ENCODE data around the gene C8G. TPM values are rescaled to one million over a fixed set of nuclear protein-coding genes. Genes with fewer than 3 reads are reported as not detected.

The C8G gene
- total and polyA plus RNA-seq, 2 of the 8 experiments (the other 6 are each of a cell fraction or from before 2014, with no cell fraction given): 0.62 to 0.80 TPM

- TF ChIP-seq CHD7 (IDR thresholded peaks at IDR 0.05; ENCODE audit: insufficient replicate concordance, low read length): no peak
- no peak for TF ChIP-seq TAF7 (optimal IDR thresholded peaks at IDR 0.05; ENCODE audit: borderline replicate concordance, low read depth, low read length)
- no peak for TF ChIP-seq CBX8 (IDR thresholded peaks at IDR 0.05; ENCODE audit: borderline replicate concordance, low read depth, low read length)
- no peak for TF ChIP-seq FOSL1 (IDR thresholded peaks at IDR 0.05; ENCODE audit: insufficient read depth, low read depth, low read length)
- TF ChIP-seq KDM5A (IDR thresholded peaks at IDR 0.05; ENCODE audit: low read length): no peak
- TF ChIP-seq SIX5 (IDR thresholded peaks at IDR 0.05; ENCODE audit: low read depth, low read length): no peak
- TF ChIP-seq POLR2AphosphoS5 (IDR thresholded peaks at IDR 0.05; ENCODE audit: low read depth, low read length): no peak
- no peak for TF ChIP-seq JUND (IDR thresholded peaks at IDR 0.05; ENCODE audit: low read length)
- TF ChIP-seq ASH2L (IDR thresholded peaks at IDR 0.05; ENCODE audit: low read length): no peak
These were observed 45.8 kb upstream of the C8G start (continued) for GRCh38 chr9:136899196-136899595.
